IPS-20b (cell line): Measurements from ENCODE around the gene MTCL1.
A peak's percentile ranks its signal among the peaks of the same experiment; 100 is the strongest.

Experiments used
- H3K27ac ChIP-seq: one replicate; pipeline ENCODE4 v1.5.1; 2013; ENCODE audit warnings: low read length
- H3K27me3 ChIP-seq: 2 replicates; pipeline ENCODE4 v1.6.1; 2013; ENCODE audit warnings: mild to moderate bottlenecking, low read length, inconsistent platforms; ENCODE audit not compliant: insufficient read depth
- H3K36me3 ChIP-seq: 2 replicates; pipeline ENCODE4 v1.6.1; 2013; ENCODE audit warnings: low read depth, mild to moderate bottlenecking, inconsistent platforms, low read length, moderate library complexity; ENCODE audit not compliant: insufficient read depth
- H3K4me1 ChIP-seq: 2 replicates; pipeline ENCODE4 v1.6.1; 2013; ENCODE audit warnings: mild to moderate bottlenecking, control low read depth, inconsistent platforms, low read length, moderate library complexity; ENCODE audit not compliant: insufficient read depth
- H3K4me3 ChIP-seq: 2 replicates; pipeline ENCODE4 v1.5.1; 2013; ENCODE audit warnings: mild to moderate bottlenecking, low read length, inconsistent platforms
- H3K9ac ChIP-seq: 2 replicates; pipeline ENCODE4 v1.6.1; 2013; ENCODE audit warnings: low read depth, mild to moderate bottlenecking, inconsistent platforms, low read length, moderate library complexity
- H3K9me3 ChIP-seq: 2 replicates; pipeline ENCODE4 v1.6.1; 2013; ENCODE audit warnings: mild to moderate bottlenecking, low read depth, low read length, inconsistent platforms; ENCODE audit not compliant: insufficient read depth

MTCL1 gene

GRCh38 chr18:8719192-8719591 is 13.8 kb downstream of the MTCL1 start:
- Histone ChIP-seq H3K4me3 (no peak overlapping the region), H3K36me3 (peaks cover 37% of the 10 kb centered on the region), H3K4me1 (peaks cover 47% of the 10 kb centered on the region), H3K27me3 (no peaks in the 10 kb centered on the region), H3K27ac (no peak overlapping the region), H3K9ac (no peak overlapping the region), H3K9me3 (no peaks in the 10 kb centered on the region)

- Histone ChIP-seq H3K36me3 (peaks cover 37% of the 10 kb centered on the region), H3K4me1 (peaks cover 54% of the 10 kb centered on the region), H3K4me3 (no peak overlapping the region), H3K27ac (no peak overlapping the region), H3K9me3 (no peaks in the 10 kb centered on the region), H3K27me3 (no peaks in the 10 kb centered on the region), H3K9ac (no peak overlapping the region)
Measured at GRCh38 chr18:8720141-8720540, 14.8 kb downstream of the MTCL1 start.

- H3K4me1 ChIP-seq = peaks cover 51% of the 10 kb centered on the region
- H3K9ac ChIP-seq = no peak overlapping the region
Measured at GRCh38 chr18:8721094-8721669, 15.8 kb downstream of the MTCL1 start.

GRCh38 chr18:8721716-8722115 is 16.4 kb downstream of the MTCL1 start:
- Histone ChIP-seq H3K27ac (no peak overlapping the region), H3K9ac (no peak overlapping the region), H3K4me3 (no peak overlapping the region), H3K9me3 (no peaks in the 10 kb centered on the region), H3K4me1 (peaks cover 46% of the 10 kb centered on the region), H3K27me3 (no peaks in the 10 kb centered on the region), H3K36me3 (peaks cover 32% of the 10 kb centered on the region)

More at GRCh38 chr18:8721094-8721669, 15.8 kb downstream of the MTCL1 start:
- H3K9me3 ChIP-seq = no peaks in the 10 kb centered on the region
- H3K4me3 ChIP-seq = no peak overlapping the region
- no peak overlapping the region for H3K27ac ChIP-seq
- no peaks in the 10 kb centered on the region for H3K27me3 ChIP-seq
- H3K36me3 ChIP-seq = peaks cover 32% of the 10 kb centered on the region

- Histone ChIP-seq H3K4me1 (peaks cover 33% of the 10 kb centered on the region), H3K36me3 (peaks cover 35% of the 10 kb centered on the region), H3K27ac (no peak overlapping the region), H3K27me3 (no peaks in the 10 kb centered on the region), H3K4me3 (no peak overlapping the region), H3K9ac (no peak overlapping the region), H3K9me3 (no peaks in the 10 kb centered on the region; the same call in 1 of the 2 replicates)
Measured at GRCh38 chr18:8722946-8723820, 17.8 kb downstream of the MTCL1 start.

GRCh38 chr18:8724452-8724851 is 19.1 kb downstream of the MTCL1 start:
- peaks cover 23% of the 10 kb centered on the region for H3K36me3 ChIP-seq
- peak overlapping the region; percentile 13; the same call in 1 of the 2 replicates for H3K9ac ChIP-seq
- H3K4me1 ChIP-seq = peaks cover 23% of the 10 kb centered on the region
- H3K27me3 ChIP-seq = no peaks in the 10 kb centered on the region
- no peaks in the 10 kb centered on the region; the same call in 1 of the 2 replicates for H3K9me3 ChIP-seq
- no peak overlapping the region for H3K4me3 ChIP-seq
- H3K27ac ChIP-seq = peak overlapping the region; percentile 71

- no peak overlapping the region for H3K9ac ChIP-seq
- peaks cover 14% of the 10 kb centered on the region for H3K36me3 ChIP-seq
- peaks cover 17% of the 10 kb centered on the region for H3K4me1 ChIP-seq
- H3K27me3 ChIP-seq = no peaks in the 10 kb centered on the region
- no peaks in the 10 kb centered on the region; the same call in 1 of the 2 replicates for H3K9me3 ChIP-seq
- H3K4me3 ChIP-seq = no peak overlapping the region
- H3K27ac ChIP-seq = no peak overlapping the region
Measured at GRCh38 chr18:8726281-8726680, 20.9 kb downstream of the MTCL1 start.

- Histone ChIP-seq H3K4me3 (no peak overlapping the region), H3K9ac (no peak overlapping the region), H3K27ac (no peak overlapping the region), H3K27me3 (no peaks in the 10 kb centered on the region), H3K9me3 (no peaks in the 10 kb centered on the region; the same call in 1 of the 2 replicates), H3K36me3 (peaks cover 8% of the 10 kb centered on the region), H3K4me1 (peaks cover 11% of the 10 kb centered on the region; the same call in 1 of the 2 replicates)
Measured at GRCh38 chr18:8726963-8727705, 21.8 kb downstream of the MTCL1 start.

GRCh38 chr18:8730080-8730827 is 24.9 kb downstream of the MTCL1 start:
- Histone ChIP-seq H3K36me3 (peaks cover 15% of the 10 kb centered on the region; the same call in 1 of the 2 replicates), H3K9ac (no peak overlapping the region), H3K27ac (no peak overlapping the region)

GRCh38 chr18:8732442-8733360 is 27.3 kb downstream of the MTCL1 start:
- no peaks in the 10 kb centered on the region for H3K27me3 ChIP-seq
- H3K27ac ChIP-seq = peak overlapping the region; percentile 25
- no peaks in the 10 kb centered on the region for H3K9me3 ChIP-seq
- peaks cover 12% of the 10 kb centered on the region for H3K4me1 ChIP-seq
- 0 out of 2 replicates have a peak, but pooled peaks cover 18% of the 10 kb centered on the region for H3K36me3 ChIP-seq
- no peak overlapping the region for H3K9ac ChIP-seq
- no peak overlapping the region for H3K4me3 ChIP-seq

More at GRCh38 chr18:8730080-8730827, 24.9 kb downstream of the MTCL1 start:
- Histone ChIP-seq H3K27me3 (no peaks in the 10 kb centered on the region), H3K4me3 (no peak overlapping the region), H3K9me3 (no peaks in the 10 kb centered on the region; the same call in 1 of the 2 replicates), H3K4me1 (peaks cover 15% of the 10 kb centered on the region)
